H1 (cell line): ENCODE data around the gene MCM9. TPM values are rescaled to one million over a fixed set of nuclear protein-coding genes. Genes with fewer than 3 reads are reported as not detected.

Experiments
- PHF8 ChIP-seq: fragments of 200-600 bp; sonication (generic); conservative IDR thresholded peaks from 2 replicates; pipeline ENCODE4 v1.7.1; 2012; ENCODE audit warnings: low read depth, mild to moderate bottlenecking, inconsistent platforms, low read length, moderate library complexity
- RXRA ChIP-seq: IDR thresholded peaks from 2 replicates; pipeline ENCODE4 v1.6.1; 2011; ENCODE audit warnings: low read depth, mild to moderate bottlenecking, low read length, moderate library complexity; ENCODE audit not compliant: insufficient read depth
- TBP ChIP-seq: IDR thresholded peaks from 2 replicates; pipeline ENCODE4 v1.6.1; 2011; ENCODE audit warnings: low read depth, low read length, improper control_type of control experiment
- polyA plus RNA-seq, 7 experiments: library from polyadenylated mRNA; depleted of rRNA in 3 of 7; stranded (reverse) in 5 of 7; unstranded in 2 of 7; fragments of >200 nt in 5 of 7; fragments of 200-250 nt in 2 of 7; gene quantifications; 1 replicate in 5 of 7; 2 replicates in 1 of 7; 4 replicates in 1 of 7; pipeline versions ENCODE4 v1.2.1 to v1.2.3, GENCODE V29; 2011 to 2013; ENCODE audit warnings: missing spikeins in 2 of 7, mixed read lengths in 2 of 7
- total RNA-seq: library from RNA; stranded (reverse); fragmentation: NEBNext Ultra II Directional; extraction: Animal tissue kit (Norgen Biotek cat#: 25700); gene quantifications from 2 replicates; pipeline ENCODE4 v1.2.1, GENCODE V29; 2021
- TF ChIP-seq, protein P1 (sequence below): fragments of 300-600 bp; sonication (generic); IDR thresholded peaks from 2 replicates; pipeline ENCODE4 v1.7.1; 2012; ENCODE audit warnings: low read length, moderate library complexity, mild to moderate bottlenecking, inconsistent platforms; ENCODE audit not compliant: insufficient replicate concordance

MCM9 gene
- total and polyA plus RNA-seq, 2 of the 8 experiments (the other 6 are each of a cell fraction or from before 2014, with no cell fraction given) = 3.7 to 11.4 TPM

DNA sequence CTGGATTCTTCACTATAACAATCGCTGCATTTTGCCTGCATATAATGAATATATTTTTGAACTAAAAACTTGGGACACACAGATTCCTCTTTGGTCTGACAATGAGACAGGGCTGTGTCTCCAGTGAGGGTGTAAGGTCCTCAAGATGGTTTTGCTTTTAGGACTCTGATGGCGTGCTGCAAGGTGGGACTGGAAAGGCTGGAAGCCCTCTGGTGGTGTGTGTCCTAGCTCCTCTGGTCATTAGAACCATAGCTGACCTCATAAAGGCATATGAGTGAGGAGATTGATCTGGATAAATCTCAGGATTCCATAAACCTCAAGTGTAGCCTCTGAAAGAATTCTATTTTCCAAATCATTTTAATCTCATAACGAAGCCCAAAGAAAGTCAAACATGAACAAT, 149.4 kb downstream of the MCM9 start (continued):
- TF ChIP-seq, protein P1, sequence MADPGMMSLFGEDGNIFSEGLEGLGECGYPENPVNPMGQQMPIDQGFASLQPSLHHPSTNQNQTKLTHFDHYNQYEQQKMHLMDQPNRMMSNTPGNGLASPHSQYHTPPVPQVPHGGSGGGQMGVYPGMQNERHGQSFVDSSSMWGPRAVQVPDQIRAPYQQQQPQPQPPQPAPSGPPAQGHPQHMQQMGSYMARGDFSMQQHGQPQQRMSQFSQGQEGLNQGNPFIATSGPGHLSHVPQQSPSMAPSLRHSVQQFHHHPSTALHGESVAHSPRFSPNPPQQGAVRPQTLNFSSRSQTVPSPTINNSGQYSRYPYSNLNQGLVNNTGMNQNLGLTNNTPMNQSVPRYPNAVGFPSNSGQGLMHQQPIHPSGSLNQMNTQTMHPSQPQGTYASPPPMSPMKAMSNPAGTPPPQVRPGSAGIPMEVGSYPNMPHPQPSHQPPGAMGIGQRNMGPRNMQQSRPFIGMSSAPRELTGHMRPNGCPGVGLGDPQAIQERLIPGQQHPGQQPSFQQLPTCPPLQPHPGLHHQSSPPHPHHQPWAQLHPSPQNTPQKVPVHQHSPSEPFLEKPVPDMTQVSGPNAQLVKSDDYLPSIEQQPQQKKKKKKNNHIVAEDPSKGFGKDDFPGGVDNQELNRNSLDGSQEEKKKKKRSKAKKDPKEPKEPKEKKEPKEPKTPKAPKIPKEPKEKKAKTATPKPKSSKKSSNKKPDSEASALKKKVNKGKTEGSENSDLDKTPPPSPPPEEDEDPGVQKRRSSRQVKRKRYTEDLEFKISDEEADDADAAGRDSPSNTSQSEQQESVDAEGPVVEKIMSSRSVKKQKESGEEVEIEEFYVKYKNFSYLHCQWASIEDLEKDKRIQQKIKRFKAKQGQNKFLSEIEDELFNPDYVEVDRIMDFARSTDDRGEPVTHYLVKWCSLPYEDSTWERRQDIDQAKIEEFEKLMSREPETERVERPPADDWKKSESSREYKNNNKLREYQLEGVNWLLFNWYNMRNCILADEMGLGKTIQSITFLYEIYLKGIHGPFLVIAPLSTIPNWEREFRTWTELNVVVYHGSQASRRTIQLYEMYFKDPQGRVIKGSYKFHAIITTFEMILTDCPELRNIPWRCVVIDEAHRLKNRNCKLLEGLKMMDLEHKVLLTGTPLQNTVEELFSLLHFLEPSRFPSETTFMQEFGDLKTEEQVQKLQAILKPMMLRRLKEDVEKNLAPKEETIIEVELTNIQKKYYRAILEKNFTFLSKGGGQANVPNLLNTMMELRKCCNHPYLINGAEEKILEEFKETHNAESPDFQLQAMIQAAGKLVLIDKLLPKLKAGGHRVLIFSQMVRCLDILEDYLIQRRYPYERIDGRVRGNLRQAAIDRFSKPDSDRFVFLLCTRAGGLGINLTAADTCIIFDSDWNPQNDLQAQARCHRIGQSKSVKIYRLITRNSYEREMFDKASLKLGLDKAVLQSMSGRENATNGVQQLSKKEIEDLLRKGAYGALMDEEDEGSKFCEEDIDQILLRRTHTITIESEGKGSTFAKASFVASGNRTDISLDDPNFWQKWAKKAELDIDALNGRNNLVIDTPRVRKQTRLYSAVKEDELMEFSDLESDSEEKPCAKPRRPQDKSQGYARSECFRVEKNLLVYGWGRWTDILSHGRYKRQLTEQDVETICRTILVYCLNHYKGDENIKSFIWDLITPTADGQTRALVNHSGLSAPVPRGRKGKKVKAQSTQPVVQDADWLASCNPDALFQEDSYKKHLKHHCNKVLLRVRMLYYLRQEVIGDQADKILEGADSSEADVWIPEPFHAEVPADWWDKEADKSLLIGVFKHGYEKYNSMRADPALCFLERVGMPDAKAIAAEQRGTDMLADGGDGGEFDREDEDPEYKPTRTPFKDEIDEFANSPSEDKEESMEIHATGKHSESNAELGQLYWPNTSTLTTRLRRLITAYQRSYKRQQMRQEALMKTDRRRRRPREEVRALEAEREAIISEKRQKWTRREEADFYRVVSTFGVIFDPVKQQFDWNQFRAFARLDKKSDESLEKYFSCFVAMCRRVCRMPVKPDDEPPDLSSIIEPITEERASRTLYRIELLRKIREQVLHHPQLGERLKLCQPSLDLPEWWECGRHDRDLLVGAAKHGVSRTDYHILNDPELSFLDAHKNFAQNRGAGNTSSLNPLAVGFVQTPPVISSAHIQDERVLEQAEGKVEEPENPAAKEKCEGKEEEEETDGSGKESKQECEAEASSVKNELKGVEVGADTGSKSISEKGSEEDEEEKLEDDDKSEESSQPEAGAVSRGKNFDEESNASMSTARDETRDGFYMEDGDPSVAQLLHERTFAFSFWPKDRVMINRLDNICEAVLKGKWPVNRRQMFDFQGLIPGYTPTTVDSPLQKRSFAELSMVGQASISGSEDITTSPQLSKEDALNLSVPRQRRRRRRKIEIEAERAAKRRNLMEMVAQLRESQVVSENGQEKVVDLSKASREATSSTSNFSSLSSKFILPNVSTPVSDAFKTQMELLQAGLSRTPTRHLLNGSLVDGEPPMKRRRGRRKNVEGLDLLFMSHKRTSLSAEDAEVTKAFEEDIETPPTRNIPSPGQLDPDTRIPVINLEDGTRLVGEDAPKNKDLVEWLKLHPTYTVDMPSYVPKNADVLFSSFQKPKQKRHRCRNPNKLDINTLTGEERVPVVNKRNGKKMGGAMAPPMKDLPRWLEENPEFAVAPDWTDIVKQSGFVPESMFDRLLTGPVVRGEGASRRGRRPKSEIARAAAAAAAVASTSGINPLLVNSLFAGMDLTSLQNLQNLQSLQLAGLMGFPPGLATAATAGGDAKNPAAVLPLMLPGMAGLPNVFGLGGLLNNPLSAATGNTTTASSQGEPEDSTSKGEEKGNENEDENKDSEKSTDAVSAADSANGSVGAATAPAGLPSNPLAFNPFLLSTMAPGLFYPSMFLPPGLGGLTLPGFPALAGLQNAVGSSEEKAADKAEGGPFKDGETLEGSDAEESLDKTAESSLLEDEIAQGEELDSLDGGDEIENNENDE = no peak
- TF ChIP-seq TBP = no peak
- TF ChIP-seq PHF8 = no peak
- TF ChIP-seq RXRA = no peak
